Measurements from ENCODE around the gene LRFN2.

LRFN2 gene

DNA sequence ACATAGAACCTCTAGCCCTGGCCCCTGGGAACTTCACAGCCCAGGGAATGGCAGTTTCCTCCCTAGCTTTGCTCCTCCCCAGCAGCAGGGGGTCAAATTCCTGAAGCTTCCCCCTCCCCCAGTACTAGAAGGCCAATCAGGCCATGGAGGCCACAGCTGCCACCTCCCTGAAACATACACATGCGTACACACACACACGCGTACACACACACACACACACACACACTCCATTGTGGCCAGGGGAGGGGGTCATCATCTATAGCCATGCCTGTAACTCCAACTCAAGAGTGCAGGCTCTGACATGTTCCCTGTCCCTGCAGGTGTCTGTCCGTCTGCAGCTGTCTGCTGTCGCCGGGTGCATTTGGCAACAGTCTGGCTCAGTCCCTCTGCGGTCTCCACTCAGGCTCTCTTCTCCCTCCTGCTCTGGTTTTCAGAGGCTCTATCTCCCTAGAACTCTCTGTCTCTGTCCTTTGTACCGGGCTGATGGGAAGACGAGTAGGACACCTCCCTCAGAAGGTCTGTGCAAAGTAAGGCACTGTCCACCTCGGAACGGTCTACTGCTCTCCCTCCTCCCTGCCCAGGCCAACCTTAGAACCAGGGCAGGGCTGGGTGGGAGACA lies 1.4 kb downstream of the LRFN2 start:
- no peak for DNase-seq

DNA sequence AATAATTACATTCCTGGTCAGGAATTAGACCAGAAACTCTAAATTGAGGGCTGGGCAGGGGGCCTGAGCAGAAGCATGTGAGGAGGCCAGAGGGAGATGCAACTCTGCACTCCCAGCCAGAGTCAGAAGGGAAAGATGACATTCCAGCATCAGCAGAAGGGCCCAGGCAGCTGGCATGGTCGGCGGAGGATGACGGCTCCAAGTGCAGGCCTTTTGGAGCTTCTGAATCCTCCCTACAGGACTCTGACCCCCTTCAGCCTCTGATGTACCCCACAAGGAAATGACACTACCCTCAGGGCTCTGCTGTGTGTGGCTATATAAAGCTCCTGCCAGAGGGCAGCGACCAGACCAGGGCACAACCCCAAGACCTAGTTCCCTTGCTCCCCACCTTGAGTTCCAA lies 1.9 kb downstream of the LRFN2 start:
- DNase-seq, result no peak

- no peak for DNase-seq
Observed at GRCh38 chr6:40584741-40585140, 2.4 kb downstream of the LRFN2 start.

DNA sequence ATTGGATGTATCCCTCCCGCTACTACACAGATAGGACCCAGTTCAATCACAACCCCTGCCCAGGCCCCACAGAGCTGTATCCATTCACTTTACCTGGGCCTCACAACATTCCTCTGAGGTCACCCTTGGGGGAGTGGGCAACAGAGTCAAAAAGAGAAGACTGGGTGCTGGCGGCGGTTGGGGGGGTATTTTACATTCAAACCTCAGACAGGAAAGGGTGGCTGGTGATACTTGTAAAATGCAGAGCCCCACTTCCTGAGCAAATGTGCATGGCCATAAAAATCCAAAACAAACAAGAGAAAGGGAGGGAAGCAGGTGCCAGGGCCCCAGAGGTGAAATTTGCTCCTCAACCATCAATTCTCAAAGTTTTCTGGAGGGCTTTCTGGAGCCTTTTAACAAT lies 3.5 kb downstream of the LRFN2 start:
- no peak for DNase-seq

DNA sequence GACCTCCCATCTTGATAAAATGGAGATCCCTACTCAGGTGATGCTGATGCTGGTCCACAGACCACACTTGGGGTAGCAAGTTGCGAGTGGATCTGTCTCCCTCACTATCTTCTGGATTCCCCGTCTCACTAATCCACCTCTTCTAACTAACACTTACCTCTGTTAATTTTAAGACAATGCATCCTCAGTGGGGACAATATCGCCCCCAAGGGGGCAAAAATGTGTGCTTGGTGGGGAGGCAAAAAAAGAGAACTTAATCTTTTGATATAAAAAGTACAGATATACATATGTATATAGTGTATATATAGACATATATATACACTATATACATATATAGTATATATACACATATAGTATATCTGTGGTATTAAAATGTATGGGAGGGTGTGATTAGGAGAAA lies 4.3 kb downstream of the LRFN2 start:
- no peak for DNase-seq

- no peak for DNase-seq
Observed at GRCh38 chr6:40579101-40579500, 8.1 kb downstream of the LRFN2 start.

GRCh38 chr6:40577672-40578071 lies 9.5 kb downstream of the LRFN2 start:
- no peak for DNase-seq

DNA sequence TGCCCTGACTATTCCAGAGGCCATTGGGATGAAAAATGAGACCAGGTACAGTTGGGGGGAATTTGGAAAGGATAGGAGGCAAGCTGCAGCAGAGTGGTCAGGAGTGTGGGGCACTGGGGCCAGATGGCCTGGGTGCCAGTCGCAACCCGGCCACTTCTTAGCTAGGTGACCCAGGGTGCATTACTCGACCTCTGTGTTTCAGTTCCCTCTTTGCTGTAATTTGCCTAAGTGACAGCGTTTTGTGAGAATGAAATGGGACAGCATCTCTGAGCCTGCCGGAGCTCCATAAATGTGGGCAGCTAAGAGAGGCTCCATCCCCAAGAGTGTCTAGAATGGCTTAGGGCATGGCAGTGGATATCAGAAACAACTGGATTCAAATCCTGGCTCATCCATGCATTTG lies 13.9 kb downstream of the LRFN2 start:
- no peak for DNase-seq

GRCh38 chr6:40569162-40569910 lies 17.8 kb downstream of the LRFN2 start:
- no peak for DNase-seq

DNA sequence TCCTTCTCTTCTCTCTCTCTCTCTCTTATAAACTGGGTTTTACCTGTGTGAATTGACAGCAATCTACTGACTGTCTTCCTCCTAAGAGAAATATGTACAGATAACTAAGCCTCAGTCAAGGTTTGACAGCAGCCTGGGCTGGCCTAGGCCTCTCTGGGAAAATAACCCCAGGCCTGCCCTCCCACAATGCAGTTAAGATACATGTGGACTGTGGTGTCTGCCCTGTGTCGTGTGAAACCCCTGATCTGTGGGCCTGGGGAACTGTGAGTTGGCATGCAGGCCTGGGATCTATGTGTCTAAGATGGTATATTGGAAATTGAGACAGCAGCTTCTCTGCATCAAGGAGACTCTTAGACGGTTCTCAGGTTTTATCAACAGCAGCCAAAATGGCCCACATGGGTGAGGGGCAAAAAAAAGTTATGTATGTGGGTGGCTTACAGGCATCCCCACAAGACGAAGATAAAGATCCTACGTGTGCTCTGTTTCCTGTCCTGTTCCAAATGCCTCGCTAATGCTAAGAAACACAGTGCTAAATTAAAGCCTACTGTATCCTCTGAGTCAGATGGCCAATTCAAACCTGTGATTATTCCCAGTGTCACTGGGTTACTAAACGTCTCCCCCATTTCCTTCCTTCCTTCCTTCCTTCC lies 19.0 kb downstream of the LRFN2 start:
- no peak for DNase-seq

- DNase-seq, result no peak
Observed at GRCh38 chr6:40563111-40563510, 24.1 kb downstream of the LRFN2 start.

GRCh38 chr6:40559056-40559455 lies 28.1 kb downstream of the LRFN2 start:
- no peak for DNase-seq

- DNase-seq, result no peak
Observed at GRCh38 chr6:40558102-40558501, 29.1 kb downstream of the LRFN2 start.

DNA sequence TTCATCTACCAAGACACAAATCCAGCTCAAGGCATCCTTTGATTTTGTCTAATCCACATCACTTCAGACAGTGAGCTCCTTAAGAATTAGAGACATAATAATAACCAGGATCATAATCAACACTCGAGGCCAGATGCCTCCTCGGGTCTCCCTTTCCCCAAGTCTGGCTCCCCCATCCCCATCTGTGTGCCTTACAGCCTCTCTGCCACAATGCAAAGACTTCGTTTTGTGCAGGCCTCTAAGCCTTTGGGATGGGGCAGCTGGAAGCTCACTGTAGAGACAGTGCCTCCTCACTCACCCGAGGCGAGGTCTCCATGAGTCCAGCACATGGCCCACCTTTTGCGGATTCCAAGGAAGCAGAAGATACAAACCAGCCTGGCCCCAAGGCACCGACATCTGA lies 30.3 kb downstream of the LRFN2 start:
- DNase-seq, result no peak

GRCh38 chr6:40556023-40556422 lies 31.1 kb downstream of the LRFN2 start:
- no peak for DNase-seq

GRCh38 chr6:40555092-40555491 lies 32.1 kb downstream of the LRFN2 start:
- DNase-seq, result no peak

- no peak for DNase-seq
Observed at GRCh38 chr6:40552941-40553340, 34.2 kb downstream of the LRFN2 start.

DNA sequence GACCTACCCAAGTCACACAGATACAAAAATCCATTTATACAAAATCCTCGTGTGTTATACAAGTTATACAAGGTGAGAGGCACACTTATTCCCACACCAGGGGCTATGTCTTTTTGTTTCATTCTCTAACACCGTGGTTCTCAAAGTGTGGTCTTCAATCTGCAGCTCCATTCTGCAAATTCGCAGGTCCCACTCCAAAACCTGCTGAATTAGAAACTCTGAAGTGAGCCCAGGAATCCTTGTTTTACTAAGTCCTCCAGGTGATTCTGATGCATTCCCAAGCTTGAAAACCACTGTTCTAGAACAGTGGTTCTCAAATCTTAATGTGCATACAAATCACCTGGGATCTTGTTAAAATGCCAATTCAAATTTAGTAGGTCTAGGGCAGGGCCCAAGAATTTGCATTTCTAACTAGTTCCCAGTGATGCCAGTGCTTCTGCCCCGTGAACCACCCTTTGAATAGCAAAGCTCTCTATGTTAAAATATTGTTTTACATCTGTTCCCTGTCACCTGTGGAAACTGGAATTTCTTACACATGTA lies 35.1 kb downstream of the LRFN2 start:
- DNase-seq, result no peak

DNA sequence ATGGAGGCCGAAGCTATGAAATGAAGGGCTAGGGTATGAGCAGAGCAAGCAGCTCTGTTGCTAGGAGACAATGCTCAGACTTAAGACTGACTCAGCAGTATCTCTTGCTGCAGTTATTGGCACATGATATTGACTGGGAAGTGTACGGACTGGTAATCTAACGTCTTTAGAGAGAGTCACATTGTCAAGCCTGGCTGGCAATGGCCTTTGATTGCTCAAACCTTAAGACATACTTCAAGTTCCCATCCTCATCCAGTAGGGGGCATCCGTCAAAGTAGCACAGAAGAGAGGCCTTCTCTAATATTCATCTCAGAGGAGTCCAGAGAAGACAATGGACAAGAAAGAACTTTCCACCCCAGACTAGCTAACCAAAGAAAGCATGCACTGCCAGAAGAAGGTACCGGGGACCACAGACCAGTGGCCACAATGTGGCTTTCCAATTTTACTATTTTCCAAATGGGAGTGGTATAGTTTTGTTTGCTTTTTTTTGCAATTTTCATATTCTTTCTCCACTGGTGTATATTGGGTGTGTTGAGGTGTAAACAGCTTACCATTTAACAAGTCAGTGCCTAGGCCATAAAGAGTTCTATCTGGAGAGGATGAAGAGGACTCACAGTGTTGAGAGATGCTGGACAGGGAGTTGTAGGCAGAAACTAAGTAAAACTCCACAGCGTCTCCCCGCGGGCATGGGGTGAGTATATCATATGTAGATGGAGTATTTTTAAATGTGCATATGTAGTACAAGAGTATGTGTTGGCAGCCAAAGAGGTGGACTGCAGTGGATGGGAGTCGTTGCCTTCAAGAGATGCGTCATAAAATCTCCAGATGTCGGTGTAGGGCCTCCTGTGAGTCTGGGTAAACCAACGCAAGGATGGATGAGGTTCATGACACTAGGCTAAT lies 36.7 kb downstream of the LRFN2 start:
- no peak for DNase-seq

DNA sequence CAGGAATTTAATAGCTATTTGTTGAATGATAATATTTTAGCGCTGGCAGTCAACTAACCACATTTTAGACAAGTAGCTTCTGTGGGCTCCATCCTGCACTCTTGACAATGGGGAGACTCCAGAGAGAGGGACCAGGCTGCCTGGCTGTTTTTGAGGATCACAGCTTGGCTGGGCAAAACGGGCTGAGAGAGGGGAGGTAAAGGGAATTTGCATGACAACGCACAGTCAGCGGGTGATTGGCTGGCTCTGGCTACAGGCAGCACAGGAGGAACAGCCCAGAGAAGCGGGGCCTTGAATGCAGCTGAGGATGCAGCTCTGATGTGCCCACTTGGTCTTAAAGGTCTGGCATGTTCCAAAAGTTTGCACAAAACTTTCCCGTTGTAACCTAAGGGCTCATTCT lies 41.2 kb downstream of the LRFN2 start:
- no peak for DNase-seq

DNA sequence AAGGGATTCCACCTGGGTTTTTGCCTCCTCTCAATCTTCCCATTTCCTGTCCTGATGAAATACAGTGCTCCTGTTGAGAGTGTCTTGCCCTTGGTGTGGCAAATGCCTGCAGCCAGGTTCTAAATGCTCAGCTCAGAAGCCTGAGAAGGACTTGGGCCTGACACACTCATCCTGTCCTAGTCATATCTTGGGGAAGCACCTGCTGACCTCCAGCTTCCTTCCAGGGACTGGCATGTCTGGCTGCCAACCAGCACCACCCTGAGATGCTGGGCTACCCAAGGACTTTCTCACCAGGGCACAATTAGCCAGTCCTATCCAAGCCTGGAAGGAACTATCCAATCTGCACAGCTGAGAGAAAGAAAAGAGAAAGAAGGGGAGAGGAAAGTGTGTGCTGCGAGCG lies 43.4 kb downstream of the LRFN2 start:
- DNase-seq, result no peak

DNA sequence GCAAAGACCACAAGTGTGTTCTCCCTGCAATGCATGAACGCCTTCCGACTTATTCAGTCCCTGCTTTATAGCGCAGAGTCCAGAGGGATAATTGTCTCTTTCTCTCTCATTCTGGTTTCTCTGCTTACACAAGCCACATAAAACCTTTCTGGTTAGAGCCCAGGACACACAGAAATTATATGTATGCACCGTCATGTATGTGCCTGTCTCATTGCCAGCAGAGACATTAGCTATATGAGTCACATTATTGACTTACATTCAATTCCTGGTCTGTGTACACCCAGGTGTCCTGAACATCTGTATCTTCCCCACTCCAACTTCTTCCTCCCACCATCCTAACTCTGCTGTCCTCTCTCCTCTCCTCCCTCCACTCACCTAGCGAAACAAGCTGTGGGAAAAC lies 44.0 kb downstream of the LRFN2 start:
- DNase-seq, result no peak

- DNase-seq, result no peak
Observed at GRCh38 chr6:40542175-40542764, 44.9 kb downstream of the LRFN2 start.

Measured in HCEC 1CT (cell line).